ENCODE data around the gene SETD1A.

SETD1A gene

DNA sequence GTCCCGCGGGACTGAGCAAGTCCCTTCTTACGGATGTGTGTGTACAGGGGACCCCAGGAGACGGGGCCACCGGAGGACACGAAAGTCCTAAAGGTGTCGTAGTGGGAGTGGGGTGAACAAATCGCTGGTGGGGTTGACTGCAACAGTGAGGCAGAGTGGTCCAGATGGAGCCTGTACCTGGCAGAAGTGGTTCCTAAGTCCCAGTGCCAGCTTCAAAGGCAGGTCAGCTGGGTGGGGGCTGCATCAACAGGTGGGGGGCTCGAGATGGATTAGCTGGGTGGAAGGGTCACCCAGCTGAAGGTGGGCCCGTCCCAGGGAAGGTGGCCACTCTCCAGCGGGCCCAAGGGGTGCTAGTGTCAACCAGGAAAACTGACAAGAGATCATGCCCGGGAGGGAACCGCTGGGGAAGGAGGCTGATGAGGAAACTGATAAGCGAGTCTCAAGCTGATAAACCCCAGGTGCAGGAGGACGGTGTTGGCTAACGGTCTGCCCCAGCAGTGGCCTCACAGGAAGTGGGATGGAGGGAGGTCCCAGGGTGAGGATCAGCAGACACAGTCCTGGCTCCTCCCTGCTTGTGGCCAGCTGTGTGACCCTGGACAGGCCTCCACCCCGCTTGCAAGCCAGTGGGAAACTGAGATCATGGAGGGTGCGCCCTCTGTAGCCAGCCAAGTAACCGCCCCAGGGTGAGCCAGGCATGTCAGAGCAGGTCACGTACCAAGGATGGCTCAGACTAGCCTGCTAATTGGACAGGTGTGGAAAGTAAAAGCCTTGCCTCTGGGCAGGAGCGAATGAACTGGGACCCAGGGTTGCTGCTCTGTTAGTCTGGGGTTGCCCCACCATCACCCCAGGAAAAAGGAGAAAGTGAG, 7.7 kb upstream of the SETD1A start:
- Histone ChIP-seq H3K9me3 (ENCODE audit: control insufficient read depth, low read length) (no peaks in the 10 kb centered on the region), H3K27me3 (ENCODE audit: control insufficient read depth, insufficient read depth, low read length) (no peaks in the 10 kb centered on the region), H3K4me3 (ENCODE audit: low read length) (peak overlapping the region; percentile 42), H3K9ac (ENCODE audit: low read length) (peak overlapping the region; percentile 82), H3K36me3 (ENCODE audit: control insufficient read depth, insufficient read depth, low read length) (no peaks in the 10 kb centered on the region), H3K4me1 (ENCODE audit: control insufficient read depth, insufficient read depth, low read length) (peaks cover 14% of the 10 kb centered on the region)

DNA sequence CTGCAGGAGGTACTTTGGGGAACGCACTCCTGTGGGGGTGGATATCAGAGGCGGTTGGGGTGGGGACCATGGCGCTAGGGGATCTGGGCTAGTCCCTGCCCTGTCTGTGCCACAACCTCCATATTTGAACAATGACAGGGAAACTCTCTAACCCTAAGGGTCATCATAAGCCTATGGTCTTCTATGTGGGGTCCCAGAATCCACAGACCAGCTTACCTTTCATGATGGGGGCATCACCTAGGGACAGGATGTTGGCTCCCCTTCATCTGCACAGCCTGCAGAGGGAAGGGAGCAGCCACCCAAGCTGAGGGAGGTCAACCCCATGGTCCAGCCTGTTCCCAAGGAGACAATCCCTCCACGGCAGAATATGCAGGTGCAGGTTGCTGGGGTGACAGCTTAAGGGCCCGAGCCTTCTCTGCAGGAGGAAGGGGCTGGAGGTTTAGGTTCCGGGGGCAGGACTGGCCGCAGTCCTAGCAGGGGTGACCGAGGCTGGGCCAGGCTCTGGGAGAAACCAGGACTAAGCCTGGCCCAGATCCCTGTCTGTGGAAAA, 7.0 kb upstream of the SETD1A start:
- Histone ChIP-seq H3K27me3 (ENCODE audit: control insufficient read depth, insufficient read depth, low read length) (no peaks in the 10 kb centered on the region), H3K4me3 (ENCODE audit: low read length) (peak overlapping the region; percentile 42), H3K9me3 (ENCODE audit: control insufficient read depth, low read length) (no peaks in the 10 kb centered on the region), H3K36me3 (ENCODE audit: control insufficient read depth, insufficient read depth, low read length) (no peaks in the 10 kb centered on the region), H3K4me1 (ENCODE audit: control insufficient read depth, insufficient read depth, low read length) (peaks cover 14% of the 10 kb centered on the region), H3K9ac (ENCODE audit: low read length) (peak overlapping the region; percentile 9)

DNA sequence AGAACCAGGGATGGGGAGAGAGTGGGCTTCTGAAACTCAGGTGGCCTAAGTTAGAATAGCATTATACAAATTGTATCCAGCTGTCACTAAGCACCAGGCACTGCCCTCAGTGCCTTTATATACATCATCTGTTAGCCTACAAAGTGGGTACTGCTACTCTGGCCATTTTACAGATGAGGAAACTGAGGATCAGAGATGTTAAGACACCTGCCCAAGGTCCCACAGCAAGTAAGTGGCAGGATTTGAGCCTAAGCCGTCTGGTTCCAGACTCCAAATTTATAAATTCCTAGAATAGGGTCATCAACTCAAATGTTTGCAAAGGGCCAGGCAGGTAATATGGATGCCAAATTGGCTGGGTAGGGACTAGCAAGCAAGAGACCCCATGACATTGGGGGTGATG, 6.4 kb upstream of the SETD1A start:
- Histone ChIP-seq H3K9me3 (ENCODE audit: control insufficient read depth, low read length) (no peaks in the 10 kb centered on the region), H3K4me1 (ENCODE audit: control insufficient read depth, insufficient read depth, low read length) (peaks cover 14% of the 10 kb centered on the region), H3K4me3 (ENCODE audit: low read length) (no peak overlapping the region), H3K36me3 (ENCODE audit: control insufficient read depth, insufficient read depth, low read length) (no peaks in the 10 kb centered on the region), H3K27me3 (ENCODE audit: control insufficient read depth, insufficient read depth, low read length) (no peaks in the 10 kb centered on the region), H3K9ac (ENCODE audit: low read length) (no peak overlapping the region)

DNA sequence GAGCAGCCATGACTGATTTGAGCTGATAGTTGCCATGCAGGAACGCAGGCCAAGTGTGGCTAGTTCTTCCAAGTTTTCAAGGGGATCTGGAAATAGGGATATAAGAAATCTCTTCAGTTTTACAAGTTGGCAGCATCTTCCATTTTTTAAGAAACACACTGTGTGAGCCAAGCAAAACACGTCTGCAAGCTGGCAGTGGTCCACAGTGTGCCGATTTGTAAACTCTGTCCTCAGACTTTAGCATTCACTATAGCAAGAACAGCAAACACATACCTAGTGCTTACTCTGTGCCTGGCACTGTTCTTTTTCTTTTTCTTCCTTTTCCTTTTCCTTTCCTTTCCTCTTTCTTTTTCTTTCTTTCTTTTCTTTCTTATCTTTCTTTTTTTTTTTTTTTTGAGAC, 5.8 kb upstream of the SETD1A start:
- Histone ChIP-seq H3K9me3 (ENCODE audit: control insufficient read depth, low read length) (no peaks in the 10 kb centered on the region), H3K4me3 (ENCODE audit: low read length) (no peak overlapping the region), H3K4me1 (ENCODE audit: control insufficient read depth, insufficient read depth, low read length) (peaks cover 17% of the 10 kb centered on the region), H3K9ac (ENCODE audit: low read length) (no peak overlapping the region), H3K27me3 (ENCODE audit: control insufficient read depth, insufficient read depth, low read length) (no peaks in the 10 kb centered on the region), H3K36me3 (ENCODE audit: control insufficient read depth, insufficient read depth, low read length) (no peaks in the 10 kb centered on the region)

DNA sequence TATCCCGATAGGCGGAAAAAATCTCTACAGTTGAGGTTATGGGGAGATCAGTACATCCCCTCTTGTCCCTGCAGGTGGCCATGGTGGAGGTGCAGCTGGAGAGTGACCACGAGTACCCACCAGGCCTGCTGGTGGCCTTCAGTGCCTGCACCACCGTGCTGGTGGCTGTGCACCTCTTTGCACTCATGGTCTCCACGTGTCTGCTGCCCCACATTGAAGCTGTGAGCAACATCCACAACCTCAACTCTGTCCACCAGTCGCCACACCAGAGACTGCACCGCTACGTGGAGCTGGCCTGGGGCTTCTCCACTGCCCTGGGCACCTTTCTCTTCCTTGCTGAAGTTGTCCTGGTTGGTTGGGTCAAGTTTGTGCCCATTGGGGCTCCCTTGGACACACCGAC, 4.4 kb upstream of the SETD1A start:
- Histone ChIP-seq H3K4me3 (ENCODE audit: low read length) (no peak overlapping the region), H3K9ac (ENCODE audit: low read length) (no peak overlapping the region), H3K36me3 (ENCODE audit: control insufficient read depth, insufficient read depth, low read length) (no peaks in the 10 kb centered on the region), H3K9me3 (ENCODE audit: control insufficient read depth, low read length) (no peaks in the 10 kb centered on the region), H3K27me3 (ENCODE audit: control insufficient read depth, insufficient read depth, low read length) (no peaks in the 10 kb centered on the region), H3K4me1 (ENCODE audit: control insufficient read depth, insufficient read depth, low read length) (peaks cover 20% of the 10 kb centered on the region)

DNA sequence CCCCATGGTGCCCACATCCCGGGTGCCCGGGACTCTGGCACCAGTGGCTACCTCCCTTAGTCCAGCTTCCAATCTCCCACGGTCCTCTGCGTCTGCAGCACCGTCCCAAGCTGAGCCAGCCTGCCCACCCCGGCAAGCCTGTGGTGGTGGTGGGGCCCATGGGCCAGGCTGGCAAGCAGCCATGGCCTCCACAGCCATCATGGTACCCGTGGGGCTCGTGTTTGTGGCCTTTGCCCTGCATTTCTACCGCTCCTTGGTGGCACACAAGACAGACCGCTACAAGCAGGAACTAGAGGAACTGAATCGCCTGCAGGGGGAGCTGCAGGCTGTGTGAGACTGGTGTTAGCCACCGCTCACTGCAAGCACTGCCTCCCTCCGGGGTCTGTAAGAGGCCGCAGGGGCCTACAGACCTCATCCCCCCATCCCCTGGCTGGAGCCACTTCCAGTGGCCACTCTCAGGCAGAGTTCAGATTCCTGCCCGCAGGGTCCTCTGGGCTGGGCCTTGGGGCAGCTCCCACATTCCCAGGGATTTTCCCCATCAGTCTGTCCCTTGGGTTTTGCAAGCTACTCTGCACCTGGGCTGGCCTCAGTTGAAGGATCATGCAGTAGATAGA, 3.9 kb upstream of the SETD1A start:
- Histone ChIP-seq H3K9ac (ENCODE audit: low read length) (no peak overlapping the region), H3K4me3 (ENCODE audit: low read length) (no peak overlapping the region)

DNA sequence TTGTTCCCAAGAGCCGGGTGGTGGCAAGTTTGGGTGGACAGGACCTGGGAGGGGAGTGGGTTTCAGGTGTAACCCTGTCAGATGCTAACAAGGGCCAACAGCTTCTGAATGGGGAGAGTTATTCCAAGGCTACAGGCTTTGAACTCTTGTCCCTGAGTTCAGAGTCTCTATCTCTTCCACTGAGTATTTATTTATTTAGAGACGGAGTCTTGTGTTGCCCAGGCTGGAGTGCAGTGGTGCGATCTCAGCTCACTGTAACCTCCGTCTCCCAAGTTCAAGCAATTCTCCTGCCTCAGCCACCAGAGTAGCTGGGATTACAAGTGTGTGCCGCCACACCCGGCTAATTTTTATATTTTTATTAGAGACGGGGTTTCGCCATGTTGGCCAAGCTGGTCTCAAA, 2.6 kb upstream of the SETD1A start:
- Histone ChIP-seq H3K9me3 (ENCODE audit: control insufficient read depth, low read length) (no peaks in the 10 kb centered on the region), H3K4me1 (ENCODE audit: control insufficient read depth, insufficient read depth, low read length) (peaks cover 23% of the 10 kb centered on the region), H3K36me3 (ENCODE audit: control insufficient read depth, insufficient read depth, low read length) (no peaks in the 10 kb centered on the region), H3K27me3 (ENCODE audit: control insufficient read depth, insufficient read depth, low read length) (no peaks in the 10 kb centered on the region), H3K9ac (ENCODE audit: low read length) (no peak overlapping the region), H3K4me3 (ENCODE audit: low read length) (no peak overlapping the region)

More for the DNA sequence above, 3.9 kb upstream of the SETD1A start:
- Histone ChIP-seq H3K27me3 (ENCODE audit: control insufficient read depth, insufficient read depth, low read length) (no peaks in the 10 kb centered on the region), H3K9me3 (ENCODE audit: control insufficient read depth, low read length) (no peaks in the 10 kb centered on the region), H3K36me3 (ENCODE audit: control insufficient read depth, insufficient read depth, low read length) (no peaks in the 10 kb centered on the region), H3K4me1 (ENCODE audit: control insufficient read depth, insufficient read depth, low read length) (peaks cover 23% of the 10 kb centered on the region)

DNA sequence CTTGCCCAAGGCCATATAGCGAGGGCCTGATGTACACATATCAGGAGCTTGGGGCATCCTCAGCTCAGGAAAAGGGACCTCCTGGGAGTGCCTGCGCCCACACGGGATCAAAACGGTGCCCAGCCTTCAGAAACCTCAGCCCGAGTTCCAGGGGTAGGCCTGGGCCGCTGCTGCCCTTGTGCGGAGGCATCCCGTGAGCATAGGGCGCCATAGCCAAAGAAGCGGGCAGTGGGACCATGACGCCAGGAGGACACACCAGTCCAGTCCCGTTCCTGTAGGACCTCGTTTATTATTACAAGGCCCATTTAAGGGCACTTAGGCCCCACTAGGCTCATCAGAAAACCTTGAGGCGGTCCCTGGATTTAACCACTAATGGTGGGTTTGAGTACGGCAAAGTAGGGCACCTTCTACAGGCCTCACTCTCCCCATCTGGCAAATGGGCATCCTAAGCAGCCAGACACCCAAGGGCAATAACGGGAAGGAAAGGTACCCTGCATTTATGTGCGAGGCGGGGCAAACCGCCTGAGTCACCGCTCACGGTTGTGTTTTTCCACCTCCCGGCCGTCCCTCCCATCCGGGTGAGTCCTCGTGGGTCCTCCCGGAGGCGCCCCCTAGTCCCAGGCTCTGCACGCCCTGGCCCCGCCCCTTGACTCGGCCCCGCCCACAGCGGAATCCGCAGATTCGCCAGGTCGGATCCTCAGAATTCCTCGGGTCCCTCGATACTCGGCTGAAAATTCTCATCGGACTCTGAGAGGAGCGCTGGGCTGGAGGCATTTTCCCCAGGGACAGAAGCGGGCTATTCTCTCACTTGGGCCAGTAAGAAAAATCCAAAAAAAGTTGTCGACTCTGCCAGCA, 726 bp upstream of the SETD1A start:
- Histone ChIP-seq H3K4me1 (ENCODE audit: control insufficient read depth, insufficient read depth, low read length) (peaks cover 14% of the 10 kb centered on the region), H3K36me3 (ENCODE audit: control insufficient read depth, insufficient read depth, low read length) (peaks cover 5% of the 10 kb centered on the region), H3K4me3 (ENCODE audit: low read length) (peak overlapping the region; percentile 87), H3K9ac (ENCODE audit: low read length) (peak overlapping the region; percentile 93), H3K27me3 (ENCODE audit: control insufficient read depth, insufficient read depth, low read length) (no peaks in the 10 kb centered on the region), H3K9me3 (ENCODE audit: control insufficient read depth, low read length) (no peaks in the 10 kb centered on the region)

DNA sequence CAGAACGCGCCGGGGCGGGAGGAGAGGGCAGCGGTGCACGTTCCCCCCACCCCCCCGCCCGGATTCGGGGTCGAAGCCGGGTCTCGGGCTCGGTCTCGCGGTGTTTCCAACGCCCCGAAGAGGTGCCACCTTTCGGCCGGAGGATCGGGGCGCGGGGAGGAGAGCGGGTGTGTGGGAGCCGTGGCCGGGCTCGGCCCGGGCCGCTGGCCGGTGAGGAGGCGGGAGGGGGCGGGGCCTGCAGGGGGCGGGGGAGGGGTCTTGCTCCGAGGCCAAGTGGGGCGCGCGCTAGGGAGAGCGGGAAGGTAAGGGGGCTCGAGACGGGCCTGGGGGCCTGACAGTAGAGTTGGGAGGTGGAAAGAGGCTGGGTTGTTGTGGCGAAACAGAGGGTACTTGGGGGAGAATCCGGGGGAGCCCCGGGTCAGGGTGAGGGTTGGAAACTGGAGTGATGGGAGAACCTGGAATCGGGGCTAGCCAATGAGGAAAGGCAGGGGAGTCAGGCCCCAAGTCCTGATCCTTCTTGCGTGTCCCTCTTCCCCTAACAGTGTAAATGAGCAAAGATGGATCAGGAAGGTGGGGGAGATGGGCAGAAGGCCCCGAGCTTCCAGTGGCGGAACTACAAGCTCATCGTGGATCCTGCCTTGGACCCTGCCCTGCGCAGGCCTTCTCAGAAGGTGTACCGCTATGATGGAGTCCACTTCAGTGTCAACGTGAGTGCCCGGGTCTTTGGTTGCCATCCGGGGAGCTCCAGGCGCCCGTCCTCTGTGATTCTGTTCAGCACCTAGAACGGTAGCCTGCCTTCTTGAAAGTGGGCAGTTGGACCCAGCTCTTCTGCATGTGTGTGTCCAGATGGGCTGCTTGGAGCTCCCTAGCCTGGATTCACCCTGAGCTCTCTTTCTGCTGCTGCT, 873 bp downstream of the SETD1A start:
- Histone ChIP-seq H3K4me3 (ENCODE audit: low read length) (no peak overlapping the region), H3K36me3 (ENCODE audit: control insufficient read depth, insufficient read depth, low read length) (peaks cover 5% of the 10 kb centered on the region), H3K4me1 (ENCODE audit: control insufficient read depth, insufficient read depth, low read length) (peaks cover 14% of the 10 kb centered on the region), H3K9ac (ENCODE audit: low read length) (peak overlapping the region; percentile 59), H3K27me3 (ENCODE audit: control insufficient read depth, insufficient read depth, low read length) (no peaks in the 10 kb centered on the region), H3K9me3 (ENCODE audit: control insufficient read depth, low read length) (no peaks in the 10 kb centered on the region)

DNA sequence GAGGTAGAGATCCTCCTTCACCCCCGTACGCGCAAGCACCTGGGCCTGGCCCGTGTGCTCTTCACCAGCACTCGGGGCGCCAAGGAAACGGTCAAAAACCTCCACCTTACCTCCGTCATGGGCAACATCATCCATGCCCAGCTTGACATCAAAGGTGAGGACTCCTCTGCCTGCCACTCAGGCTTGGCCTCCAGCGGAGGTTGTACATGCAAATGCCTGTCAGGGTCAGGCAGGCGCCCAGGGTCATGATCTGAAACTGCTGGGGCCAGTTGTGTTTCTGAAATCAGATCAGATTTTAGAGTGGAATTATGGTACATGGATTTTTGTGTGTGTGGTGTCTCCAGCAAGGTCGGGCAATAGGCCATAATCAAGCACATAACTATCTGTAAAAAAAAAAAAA, 3.8 kb downstream of the SETD1A start:
- H3K36me3 ChIP-seq (ENCODE audit: control insufficient read depth, insufficient read depth, low read length) = peaks cover 17% of the 10 kb centered on the region
- H3K4me1 ChIP-seq (ENCODE audit: control insufficient read depth, insufficient read depth, low read length) = peaks cover 14% of the 10 kb centered on the region
- H3K4me3 ChIP-seq (ENCODE audit: low read length) = no peak overlapping the region
- no peaks in the 10 kb centered on the region for H3K9me3 ChIP-seq (ENCODE audit: control insufficient read depth, low read length)
- H3K9ac ChIP-seq (ENCODE audit: low read length) = no peak overlapping the region
- H3K27me3 ChIP-seq (ENCODE audit: control insufficient read depth, insufficient read depth, low read length) = no peaks in the 10 kb centered on the region

DNA sequence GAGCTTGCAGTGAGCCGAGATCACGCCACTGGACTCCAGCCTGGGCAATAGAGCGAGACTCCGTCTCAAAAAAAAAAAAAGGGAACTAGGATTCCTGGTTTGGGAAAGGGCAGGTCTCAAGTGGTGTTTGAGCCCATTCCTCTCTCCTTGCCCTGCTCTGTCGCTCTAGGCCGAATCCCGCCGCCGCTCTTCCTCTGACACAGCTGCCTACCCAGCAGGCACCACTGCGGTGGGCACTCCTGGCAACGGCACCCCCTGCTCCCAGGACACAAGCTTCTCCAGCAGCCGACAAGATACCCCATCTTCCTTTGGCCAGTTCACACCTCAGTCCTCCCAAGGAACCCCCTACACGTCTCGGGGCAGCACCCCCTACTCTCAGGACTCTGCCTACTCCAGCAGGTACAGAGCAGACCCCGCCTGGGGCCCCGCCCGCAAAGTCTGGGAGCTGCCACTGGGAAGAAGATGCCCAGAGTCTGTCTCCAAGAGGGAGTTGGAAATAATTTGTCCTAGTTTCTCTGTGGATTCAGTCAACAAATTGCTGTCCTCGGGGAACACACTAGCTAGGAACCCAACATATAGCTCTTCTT, 6.5 kb downstream of the SETD1A start:
- peaks cover 1% of the 10 kb centered on the region for H3K4me1 ChIP-seq (ENCODE audit: control insufficient read depth, insufficient read depth, low read length)
- H3K27me3 ChIP-seq (ENCODE audit: control insufficient read depth, insufficient read depth, low read length) = no peaks in the 10 kb centered on the region
- peaks cover 19% of the 10 kb centered on the region for H3K36me3 ChIP-seq (ENCODE audit: control insufficient read depth, insufficient read depth, low read length)
- H3K4me3 ChIP-seq (ENCODE audit: low read length) = no peak overlapping the region
- H3K9ac ChIP-seq (ENCODE audit: low read length) = no peak overlapping the region
- H3K9me3 ChIP-seq (ENCODE audit: control insufficient read depth, low read length) = no peaks in the 10 kb centered on the region
